GF-D8 (cell line): ENCODE measurements around the gene OR10A6.

Experiments used
- DNase-seq: peaks from one replicate; lab custom pipeline; 2025; lab: John Stamatoyannopoulos, UW

The OR10A6 gene

GRCh38 chr11:7910286-7910788, 20.7 kb downstream of the OR10A6 start:
- DNase-seq = no peak

DNA sequence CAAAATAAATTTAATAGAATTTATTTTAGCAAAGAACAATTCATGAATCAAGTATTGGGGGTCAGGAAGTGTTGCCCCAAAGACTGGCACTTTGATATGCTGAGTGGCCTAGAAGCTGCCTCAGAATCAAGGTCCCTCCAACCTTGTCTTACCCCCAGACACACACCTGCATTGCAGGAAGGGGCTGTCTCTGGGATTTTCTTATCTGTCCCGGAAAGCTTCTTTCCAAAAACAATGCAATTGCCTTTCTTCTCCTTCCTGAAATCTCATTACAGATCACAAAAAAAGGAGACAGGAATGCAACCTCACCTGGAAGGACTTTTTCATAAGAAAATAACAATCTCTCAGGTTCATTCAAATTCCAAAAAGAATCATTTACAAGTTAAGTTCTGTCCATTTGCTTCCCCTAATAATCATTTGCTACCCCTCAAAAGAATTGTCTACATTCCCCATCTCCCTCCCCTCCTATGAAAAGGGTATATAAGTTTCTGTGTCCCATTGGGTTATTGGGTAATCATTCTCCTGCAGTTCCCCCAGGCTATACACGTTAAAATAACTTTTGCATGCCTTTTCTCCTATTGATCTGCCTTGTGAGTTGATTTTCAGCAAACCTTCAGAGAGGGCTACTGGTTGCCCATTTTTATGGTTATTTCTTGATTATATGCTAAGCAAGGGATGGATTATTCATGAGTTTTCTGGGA, 21.3 kb downstream of the OR10A6 start:
- DNase-seq = no peak

DNA sequence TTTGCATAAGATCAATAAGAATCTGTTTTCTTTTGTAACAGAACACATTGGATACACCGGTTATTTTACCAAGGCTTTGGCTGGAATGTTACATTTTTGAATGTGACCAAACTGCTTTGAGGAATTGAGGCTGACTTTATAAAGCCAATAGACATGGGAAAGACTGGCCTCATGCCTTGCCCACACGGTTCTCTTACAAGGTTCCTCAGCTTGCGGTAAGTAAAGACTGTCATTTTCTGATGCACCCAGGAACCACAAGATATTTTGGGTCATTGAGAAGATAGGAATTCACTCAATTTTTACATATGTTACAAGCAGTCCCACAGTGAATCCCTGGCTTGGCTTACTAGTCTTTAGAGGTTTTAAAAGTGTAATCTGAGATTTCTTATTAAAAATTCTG, 23.9 kb downstream of the OR10A6 start:
- no peak for DNase-seq

DNA sequence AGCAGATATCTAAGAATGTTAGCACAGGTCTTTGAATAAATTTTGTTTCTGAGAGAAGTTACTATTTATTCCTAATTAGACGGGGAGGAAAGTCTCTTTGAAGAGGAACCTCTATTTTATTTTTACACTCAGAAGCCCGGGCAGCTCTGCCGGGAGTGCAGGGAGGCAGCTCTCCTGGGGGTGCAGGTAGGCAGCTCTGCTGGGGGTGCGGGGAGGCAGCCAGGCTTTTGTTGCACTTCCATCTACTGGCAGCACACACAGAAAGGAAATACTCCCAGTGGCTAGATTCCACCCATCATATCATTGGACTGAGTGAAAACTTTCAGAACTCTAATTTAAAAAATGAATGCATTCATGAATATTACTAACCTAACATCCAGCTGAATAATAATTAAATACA, 24.6 kb downstream of the OR10A6 start:
- no peak for DNase-seq

GRCh38 chr11:7905961-7906429, 25.1 kb downstream of the OR10A6 start:
- no peak for DNase-seq

DNA sequence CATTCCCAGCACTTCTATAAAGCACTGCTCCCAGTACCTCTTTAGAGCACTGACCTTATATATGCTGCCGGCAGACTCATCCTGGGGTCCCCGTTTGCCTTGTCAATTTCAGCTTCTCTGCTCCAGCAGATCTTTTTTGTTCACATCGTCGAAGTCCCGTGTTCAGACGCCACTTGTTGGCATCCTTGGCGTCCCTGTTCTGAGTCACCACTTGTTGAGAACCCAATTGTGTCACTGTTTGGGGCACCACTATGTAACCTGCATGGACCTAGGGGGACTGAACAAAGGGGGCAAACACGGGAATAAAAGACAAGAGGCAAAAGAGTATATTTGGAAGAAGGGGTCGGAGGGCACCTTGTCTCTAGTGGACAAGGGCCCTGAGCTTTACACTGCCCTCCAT, 25.5 kb downstream of the OR10A6 start:
- no peak for DNase-seq

DNA sequence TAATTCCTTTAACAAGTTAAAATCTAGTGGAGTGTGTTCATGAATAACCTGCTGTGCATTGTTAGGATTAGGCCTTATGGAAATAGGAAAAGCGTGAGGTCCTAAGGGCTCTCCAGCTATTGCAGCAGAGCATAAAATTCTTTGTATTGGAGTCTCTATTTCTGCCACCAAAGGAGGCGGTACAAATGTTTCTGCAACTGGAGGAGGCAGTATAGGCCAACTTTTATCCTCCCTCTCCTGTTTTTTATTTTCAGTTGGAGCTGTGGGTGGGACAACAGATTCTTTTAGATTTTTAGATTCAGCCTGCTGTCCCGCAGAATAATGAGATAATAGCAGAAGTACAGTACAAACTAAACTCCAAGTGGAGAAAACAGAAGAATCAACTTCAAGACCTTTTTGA, 26.2 kb downstream of the OR10A6 start:
- no peak for DNase-seq

DNA sequence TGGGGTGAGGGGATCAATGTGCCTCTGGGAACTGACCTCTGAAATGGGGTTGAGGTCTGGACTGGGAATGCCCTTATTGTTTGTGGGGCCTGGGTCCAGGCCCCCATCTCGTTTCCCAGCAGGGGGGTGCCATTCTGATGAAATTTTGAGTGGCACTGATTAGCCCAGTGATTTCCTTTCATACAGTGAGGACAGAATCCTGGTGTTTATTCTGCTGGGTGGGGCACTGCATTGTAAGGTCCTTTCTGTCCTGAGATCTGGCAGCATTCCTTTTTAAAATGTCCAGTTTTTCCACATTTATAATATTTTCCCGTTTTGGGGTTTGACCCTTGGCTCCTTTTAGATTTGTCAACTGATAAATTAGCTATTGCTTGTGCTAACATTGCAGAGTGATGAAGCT, 27.1 kb downstream of the OR10A6 start:
- DNase-seq = no peak

GRCh38 chr11:7901319-7901854, 29.7 kb downstream of the OR10A6 start:
- no peak for DNase-seq

DNA sequence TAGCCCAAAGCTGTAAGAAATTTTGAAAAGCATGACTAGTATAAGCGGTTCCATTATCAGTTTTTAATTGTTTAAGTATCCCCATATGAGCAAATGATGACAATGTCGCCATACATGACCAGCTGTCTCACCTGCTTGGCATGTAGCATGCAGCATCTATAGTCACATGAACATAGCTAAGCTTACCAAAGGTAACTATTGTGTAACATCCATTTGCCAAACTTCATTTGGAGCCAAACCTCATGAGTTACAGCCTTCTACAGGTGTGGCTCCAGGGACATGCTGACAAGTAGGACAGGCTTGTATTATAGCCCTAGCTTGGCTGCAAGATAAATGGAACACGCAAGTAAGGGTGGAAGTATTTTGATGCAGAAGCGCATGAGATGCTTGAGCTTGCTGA, 30.4 kb downstream of the OR10A6 start:
- no peak for DNase-seq

DNA sequence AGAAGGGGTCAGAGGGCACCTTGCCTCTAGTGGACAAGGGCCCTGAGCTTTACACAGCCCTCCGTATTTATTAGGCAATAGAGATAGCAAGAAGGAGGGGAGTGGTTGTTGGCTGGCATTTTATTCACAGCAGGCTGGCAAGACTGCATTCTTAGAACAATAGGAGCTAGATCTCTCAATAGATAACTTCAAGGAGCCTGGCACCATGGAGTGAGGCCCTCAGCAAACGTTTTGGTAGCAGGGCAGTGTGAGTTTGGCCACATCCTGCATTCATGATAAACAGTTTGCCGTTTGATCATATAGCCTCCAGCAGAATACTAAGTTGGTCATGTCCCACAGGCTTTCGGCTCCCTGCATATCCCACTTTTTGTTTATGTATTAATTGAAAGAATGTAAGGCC, 31.6 kb downstream of the OR10A6 start:
- DNase-seq = no peak

DNA sequence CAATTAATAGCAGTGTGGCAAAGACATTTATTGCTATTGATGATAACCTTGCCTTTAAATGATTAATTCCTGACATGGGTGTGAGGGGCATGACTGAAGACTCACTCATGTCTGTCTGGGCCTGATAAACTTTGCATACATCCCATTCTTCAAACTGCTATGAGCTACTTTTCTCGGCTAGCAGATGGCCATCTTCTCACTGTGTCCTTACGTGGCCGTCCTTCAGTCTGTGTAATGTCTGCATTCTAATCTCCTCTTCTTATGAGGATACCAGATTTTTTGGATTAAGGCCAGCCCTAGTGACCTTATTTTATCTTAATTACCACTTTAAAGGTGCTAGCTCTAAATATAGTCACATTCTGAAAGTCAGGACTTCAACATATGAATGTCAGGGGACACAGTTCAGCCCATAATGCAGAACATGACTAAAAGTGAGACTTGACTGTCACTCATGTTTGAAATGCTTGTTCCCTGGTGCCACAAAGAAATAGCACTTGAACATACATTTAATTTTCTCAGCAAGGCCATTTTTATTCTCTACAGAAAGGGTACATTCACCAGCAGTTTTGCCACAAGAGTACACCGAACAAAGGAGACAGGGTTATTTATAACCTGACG, 32.3 kb downstream of the OR10A6 start:
- no peak for DNase-seq

DNA sequence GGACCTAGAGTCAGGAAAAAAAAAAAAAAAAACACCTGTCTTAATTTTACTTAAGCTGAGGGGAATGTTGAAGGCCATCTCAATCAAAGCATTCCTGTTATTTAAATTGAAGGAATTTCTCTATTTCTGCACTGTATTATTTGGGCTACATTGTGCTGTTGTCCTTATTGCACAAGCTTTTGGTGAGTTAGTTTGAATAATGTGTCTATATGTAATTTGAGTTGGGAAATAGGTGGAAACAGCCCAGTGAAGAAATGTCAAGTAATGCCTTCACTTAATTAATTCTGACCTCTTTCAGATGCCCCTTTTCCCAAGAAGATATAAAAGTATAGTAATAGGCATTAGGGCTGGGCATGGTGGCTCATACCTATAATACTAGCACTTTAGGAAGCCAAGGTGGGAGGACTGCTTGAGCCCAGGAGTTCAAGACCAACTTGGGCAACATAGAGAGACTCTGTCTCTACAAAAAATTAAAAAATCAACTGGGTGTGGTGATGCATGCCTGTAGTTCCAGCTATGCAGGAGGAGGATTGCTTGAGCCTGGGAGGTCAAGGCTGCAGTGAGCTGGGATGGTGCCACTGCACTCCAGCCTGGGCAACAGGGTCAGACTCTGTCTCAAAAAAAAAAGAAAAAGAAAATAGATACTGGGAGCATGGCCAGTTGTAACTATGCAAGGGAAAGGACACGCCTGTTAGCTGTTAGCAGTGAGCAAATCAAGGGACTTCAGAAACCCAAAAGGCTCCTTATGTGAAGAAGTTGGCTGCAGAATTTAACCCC, 34.9 kb downstream of the OR10A6 start:
- DNase-seq = no peak

GRCh38 chr11:7894251-7894650, 36.8 kb downstream of the OR10A6 start:
- no peak for DNase-seq

GRCh38 chr11:7893796-7894195, 37.3 kb downstream of the OR10A6 start:
- no peak for DNase-seq

GRCh38 chr11:7892840-7893254, 38.2 kb downstream of the OR10A6 start:
- no peak for DNase-seq

DNA sequence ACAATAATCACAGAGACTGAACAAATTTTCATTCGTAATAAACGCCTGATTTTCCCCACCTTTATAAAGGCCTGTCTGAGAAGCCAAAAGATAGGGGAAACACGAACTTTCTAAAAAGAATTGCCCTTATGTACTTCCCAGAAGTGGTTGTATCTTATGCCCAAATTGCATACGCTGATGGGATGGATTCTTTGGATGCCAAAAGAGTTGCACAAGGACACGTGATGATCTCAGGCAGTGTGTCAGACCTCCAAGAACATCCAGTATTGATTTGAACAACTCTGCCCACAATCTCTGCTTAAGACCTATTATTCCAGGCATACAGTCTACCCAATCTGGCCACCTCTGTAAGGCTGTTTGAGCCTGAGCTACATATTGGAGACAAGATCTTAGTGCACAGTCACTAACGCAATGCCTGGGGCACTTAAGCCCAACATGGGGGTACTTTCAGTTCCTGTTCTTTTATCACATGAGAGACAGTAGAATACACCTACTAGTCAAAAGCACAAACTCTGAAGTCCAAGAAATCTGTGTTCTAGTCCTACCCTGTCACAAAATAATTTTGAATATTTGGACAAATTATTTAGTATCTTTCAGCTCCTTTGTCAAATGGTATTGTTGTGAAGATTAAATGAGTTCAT, 38.9 kb downstream of the OR10A6 start:
- no peak for DNase-seq

DNA sequence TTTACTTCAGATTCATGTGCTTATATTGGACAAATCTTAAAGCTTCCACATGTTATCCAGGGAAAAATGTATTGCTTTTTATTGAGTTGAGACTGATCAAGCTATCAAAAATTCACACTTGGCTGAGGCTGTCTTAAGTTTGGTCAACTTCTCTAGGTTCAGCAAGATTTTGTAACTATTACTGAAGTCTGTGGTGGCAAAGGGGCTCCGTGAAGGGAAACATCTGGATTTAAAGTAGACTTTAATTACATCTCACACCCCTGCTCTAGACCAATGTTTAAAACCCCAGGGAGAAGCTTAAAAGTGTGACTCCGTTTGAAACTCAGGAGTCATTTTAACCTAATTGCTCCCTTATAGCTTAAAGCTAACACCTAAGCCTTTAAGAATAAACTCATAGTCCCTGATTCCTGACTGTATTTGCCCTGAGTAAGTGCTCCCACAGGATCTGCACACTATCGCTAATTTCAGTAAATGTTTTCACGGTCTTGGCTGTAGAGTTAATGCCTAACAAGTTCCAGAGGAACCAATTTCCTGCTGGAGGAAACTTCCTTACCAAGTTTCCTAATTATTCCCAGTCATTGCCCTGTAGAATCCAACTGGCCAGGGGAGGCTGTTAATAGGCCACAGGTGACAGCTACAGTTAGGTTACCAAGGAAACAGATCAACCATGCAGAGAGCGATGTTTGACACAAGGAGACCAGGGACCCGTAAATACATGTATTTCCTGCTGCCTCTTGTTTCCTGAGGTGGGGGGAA, 40.5 kb downstream of the OR10A6 start:
- no peak for DNase-seq

DNA sequence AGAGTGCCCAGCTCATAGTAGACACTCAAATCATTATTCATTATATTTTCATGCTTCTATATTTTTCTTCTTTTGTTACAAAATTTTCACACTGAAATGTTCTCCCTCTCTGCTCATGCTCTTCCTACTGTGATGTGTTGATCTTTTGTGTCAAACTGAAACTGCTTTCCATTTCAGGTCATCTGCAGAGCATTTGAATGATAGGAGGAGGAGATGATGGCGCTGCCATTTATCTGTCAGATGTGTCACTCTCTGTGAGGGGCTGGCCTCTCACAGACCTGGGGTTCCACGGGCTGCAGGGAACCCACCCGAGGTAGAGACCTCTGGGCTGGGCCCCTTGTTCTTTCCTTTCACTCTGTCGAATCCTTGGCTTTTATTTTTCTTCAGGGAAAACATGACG, 41.1 kb downstream of the OR10A6 start:
- DNase-seq = no peak

DNA sequence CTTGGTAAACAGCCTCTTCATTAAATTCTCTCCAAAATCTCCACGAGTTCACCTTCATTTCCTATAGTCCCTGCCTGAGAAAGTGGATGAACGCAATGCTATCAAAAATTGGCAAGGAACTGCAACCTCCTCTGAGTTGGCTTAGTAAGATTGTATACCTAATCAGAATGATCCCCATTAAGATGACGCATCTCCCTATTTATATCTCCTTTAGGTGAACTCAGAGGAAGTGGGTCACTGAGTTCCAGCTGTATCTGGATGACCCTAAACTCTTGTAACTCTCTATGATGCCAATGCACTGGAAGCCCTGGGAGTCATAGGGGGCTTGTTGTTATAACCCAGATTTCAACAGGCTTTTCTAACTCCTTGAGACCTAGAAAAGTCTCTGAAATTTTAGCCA, 48.2 kb downstream of the OR10A6 start:
- no peak for DNase-seq
